ENCODE measurements around the gene LRRC28.

DNA sequence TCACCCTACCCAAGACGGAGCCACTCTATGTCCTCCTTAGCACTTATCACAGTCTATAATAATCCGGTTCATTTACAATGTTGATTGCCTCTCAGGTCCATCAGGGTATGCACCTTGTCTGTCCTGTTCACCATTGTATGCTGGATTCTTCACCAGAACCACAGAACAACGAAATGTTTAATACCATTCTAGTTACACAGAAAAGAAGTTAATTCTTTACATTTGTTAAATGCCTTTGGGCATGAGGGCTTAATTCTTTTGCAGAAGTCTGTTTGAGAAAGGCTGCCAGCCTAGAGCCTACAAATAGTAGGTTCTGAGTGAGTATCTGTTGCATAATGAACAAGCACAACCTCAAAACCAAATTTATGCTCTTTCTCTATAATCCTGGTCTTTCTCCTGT, 24.5 kb upstream of the LRRC28 start:
- TF ChIP-seq EZH2phosphoT487 (IDR thresholded peaks at IDR 0.05; ENCODE audit: borderline replicate concordance) (no peak), CBX3 (IDR thresholded peaks at IDR 0.05; ENCODE audit: low read depth) (no peak), POLR2A (IDR thresholded peaks at IDR 0.05; ENCODE audit: borderline replicate concordance, extremely low read depth, insufficient read depth, insufficient read length) (no peak), POLR2AphosphoS5 (IDR thresholded peaks at IDR 0.05; ENCODE audit: low read depth, low read length) (no peak)
- TF ChIP-seq, protein P1, sequence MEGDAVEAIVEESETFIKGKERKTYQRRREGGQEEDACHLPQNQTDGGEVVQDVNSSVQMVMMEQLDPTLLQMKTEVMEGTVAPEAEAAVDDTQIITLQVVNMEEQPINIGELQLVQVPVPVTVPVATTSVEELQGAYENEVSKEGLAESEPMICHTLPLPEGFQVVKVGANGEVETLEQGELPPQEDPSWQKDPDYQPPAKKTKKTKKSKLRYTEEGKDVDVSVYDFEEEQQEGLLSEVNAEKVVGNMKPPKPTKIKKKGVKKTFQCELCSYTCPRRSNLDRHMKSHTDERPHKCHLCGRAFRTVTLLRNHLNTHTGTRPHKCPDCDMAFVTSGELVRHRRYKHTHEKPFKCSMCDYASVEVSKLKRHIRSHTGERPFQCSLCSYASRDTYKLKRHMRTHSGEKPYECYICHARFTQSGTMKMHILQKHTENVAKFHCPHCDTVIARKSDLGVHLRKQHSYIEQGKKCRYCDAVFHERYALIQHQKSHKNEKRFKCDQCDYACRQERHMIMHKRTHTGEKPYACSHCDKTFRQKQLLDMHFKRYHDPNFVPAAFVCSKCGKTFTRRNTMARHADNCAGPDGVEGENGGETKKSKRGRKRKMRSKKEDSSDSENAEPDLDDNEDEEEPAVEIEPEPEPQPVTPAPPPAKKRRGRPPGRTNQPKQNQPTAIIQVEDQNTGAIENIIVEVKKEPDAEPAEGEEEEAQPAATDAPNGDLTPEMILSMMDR (IDR thresholded peaks at IDR 0.05 in 2 of 3, conservative IDR thresholded peaks at IDR 0.05 in 1 of 3; ENCODE audit: borderline replicate concordance in 1 of 3, insufficient read depth in 1 of 3, low read depth in 2 of 3, low read length in 2 of 3): no peak

All from HCT116 (cell line).